Fibroblast of lung (primary cell): ENCODE data around the gene GRHPR. TPM values are rescaled to one million over a fixed set of nuclear protein-coding genes. Genes with fewer than 3 reads are reported as not detected.

Experiments used
- DNase-seq, 2 donors: peaks; one replicate each; pipeline versions ENCODE4 v3.0.0 to v3.0.0-alpha.2; 2010; ENCODE audit warnings: low read depth in 2 of 2
- H2AFZ ChIP-seq: 2 replicates; pipeline ENCODE4 v1.5.1; 2012; ENCODE audit warnings: low read length, control low read depth, inconsistent platforms
- H3K27ac ChIP-seq: 2 replicates; pipeline ENCODE4 v1.5.1; 2011; ENCODE audit warnings: low read length, control low read depth; ENCODE audit not compliant: insufficient read depth
- H3K27me3 ChIP-seq: 2 replicates; pipeline ENCODE4 v1.5.1; 2011; ENCODE audit warnings: mild to moderate bottlenecking, low read length; ENCODE audit not compliant: control insufficient read depth, insufficient read depth
- H3K36me3 ChIP-seq: 2 replicates; pipeline ENCODE4 v1.5.1; 2011; ENCODE audit warnings: low read length; ENCODE audit not compliant: control insufficient read depth, insufficient read depth
- H3K4me1 ChIP-seq: 2 replicates; pipeline ENCODE4 v1.5.1; 2011; ENCODE audit warnings: low read length; ENCODE audit not compliant: control insufficient read depth, insufficient read depth; ENCODE audit errors: extremely low read depth
- H3K4me2 ChIP-seq: 2 replicates; pipeline ENCODE4 v1.5.1; 2011; ENCODE audit warnings: low read length, control low read depth; ENCODE audit not compliant: insufficient read depth; ENCODE audit errors: extremely low read depth
- H3K4me3 ChIP-seq, 4 experiments: fragments of 200-600 bp in 1 of 4; sonication (generic) in 1 of 4; replicated peaks in 1 of 4; 2 replicates each; pipeline ENCODE4 v1.5.1; 2011 to 2016; ENCODE audit warnings: low read length in 4 of 4, low read depth in 3 of 4, mild to moderate bottlenecking in 3 of 4, control low read depth in 2 of 4, inconsistent platforms in 1 of 4, mixed read lengths in 1 of 4; ENCODE audit not compliant: insufficient read depth in 1 of 4; ENCODE audit errors: control extremely low read depth in 1 of 4
- H3K79me2 ChIP-seq: 2 replicates; pipeline ENCODE4 v1.5.1; 2012; ENCODE audit warnings: mild to moderate bottlenecking, low read length, inconsistent platforms; ENCODE audit not compliant: control insufficient read depth, insufficient read depth
- H3K9ac ChIP-seq: 2 replicates; pipeline ENCODE4 v1.5.1; 2011; ENCODE audit warnings: mild to moderate bottlenecking, low read length, control low read depth; ENCODE audit not compliant: insufficient read depth
- H3K9me3 ChIP-seq: 2 replicates; pipeline ENCODE4 v1.5.1; 2012; ENCODE audit warnings: low read depth, low read length; ENCODE audit not compliant: control insufficient read depth, insufficient read depth
- H4K20me1 ChIP-seq: 2 replicates; pipeline ENCODE4 v1.5.1; 2011; ENCODE audit warnings: low read length; ENCODE audit not compliant: control insufficient read depth, insufficient read depth; ENCODE audit errors: extremely low read depth
- CTCF ChIP-seq, 2 donors: IDR thresholded peaks in 1 of 2; conservative IDR thresholded peaks in 1 of 2; 1 replicate in 1 of 2; 2 replicates in 1 of 2; pipeline ENCODE4 v1.5.1; 2011 to 2012; ENCODE audit warnings: low read length in 2 of 2, control low read depth in 1 of 2, inconsistent platforms in 1 of 2, low read depth in 1 of 2, mild to moderate bottlenecking in 1 of 2
- EZH2 ChIP-seq: IDR thresholded peaks from 2 replicates; pipeline ENCODE4 v1.5.1; 2012; ENCODE audit warnings: low read length, control low read depth, mild to moderate bottlenecking; ENCODE audit errors: missing control alignments
- polyA plus RNA-seq, 2 donors: library from polyadenylated mRNA; depleted of rRNA in 1 of 2; stranded (reverse) in 1 of 2; unstranded in 1 of 2; fragments of >200 nt; gene quantifications; 2 replicates each; pipeline ENCODE4 v1.2.1, GENCODE V29; 2011 to 2012; ENCODE audit warnings: missing spikeins in 1 of 2
- total RNA-seq: library from RNA; depleted of rRNA; stranded (reverse); fragments of >200 nt; gene quantifications from 2 replicates; pipeline ENCODE4 v1.2.1, GENCODE V29; 2014

Gene GRHPR
- total and polyA plus RNA-seq, 2 donors (not counting 1 experiment from before 2014, with no cell fraction given) = 107 to 108 TPM

- Histone ChIP-seq H3K4me2 (no peak overlapping the region), H4K20me1 (no peaks in the 10 kb centered on the region), H3K79me2 (peaks cover 40% of the 10 kb centered on the region), H3K9ac (no peak overlapping the region), H3K27me3 (no peaks in the 10 kb centered on the region), H3K9me3 (no peaks in the 10 kb centered on the region), H3K36me3 (peaks cover 1% of the 10 kb centered on the region), H3K27ac (no peak overlapping the region), H3K4me1 (peaks cover 5% of the 10 kb centered on the region), H2AFZ (no peak overlapping the region), H3K4me3 (no peak overlapping the region)
- no peak for DNase-seq
- TF ChIP-seq CTCF (conservative IDR thresholded peaks at IDR 0.05 in 1 of 2, IDR thresholded peaks at IDR 0.05 in 1 of 2; ENCODE audit: low read depth in 1 of 2, low read length in 2 of 2) (no peak), EZH2 (no peak)
These were observed 30.1 kb downstream of the GRHPR start for GRCh38 chr9:37452611-37453010.

GRCh38 chr9:37453827-37454226 lies 31.3 kb downstream of the GRHPR start:
- Histone ChIP-seq H3K4me3 (no peak overlapping the region), H2AFZ (no peak overlapping the region), H3K4me2 (no peak overlapping the region), H3K27me3 (no peaks in the 10 kb centered on the region), H3K9me3 (no peaks in the 10 kb centered on the region), H3K36me3 (peaks cover 1% of the 10 kb centered on the region), H3K9ac (no peak overlapping the region), H3K4me1 (peaks cover 5% of the 10 kb centered on the region), H3K79me2 (peaks cover 40% of the 10 kb centered on the region), H4K20me1 (no peaks in the 10 kb centered on the region), H3K27ac (no peak overlapping the region)
- DNase-seq = no peak
- no peak for TF ChIP-seq EZH2
- TF ChIP-seq CTCF (conservative IDR thresholded peaks at IDR 0.05 in 1 of 2, IDR thresholded peaks at IDR 0.05 in 1 of 2; ENCODE audit: low read depth in 1 of 2, low read length in 2 of 2) = no peak

GRCh38 chr9:37454238-37454637 lies 31.7 kb downstream of the GRHPR start:
- DNase-seq = no peak
- Histone ChIP-seq H3K36me3 (peaks cover 1% of the 10 kb centered on the region), H3K27me3 (no peaks in the 10 kb centered on the region), H3K4me3 (no peak overlapping the region), H3K9me3 (no peaks in the 10 kb centered on the region), H3K4me1 (peaks cover 5% of the 10 kb centered on the region), H3K4me2 (no peak overlapping the region), H3K27ac (no peak overlapping the region), H3K9ac (no peak overlapping the region), H3K79me2 (peaks cover 39% of the 10 kb centered on the region), H4K20me1 (no peaks in the 10 kb centered on the region), H2AFZ (no peak overlapping the region)
- no peak for TF ChIP-seq EZH2
- no peak for TF ChIP-seq CTCF (conservative IDR thresholded peaks at IDR 0.05 in 1 of 2, IDR thresholded peaks at IDR 0.05 in 1 of 2; ENCODE audit: low read depth in 1 of 2, low read length in 2 of 2)
